Measurements from ENCODE around the gene IFI30. TPM values are rescaled to one million over a fixed set of nuclear protein-coding genes. Genes with fewer than 3 reads are reported as not detected.

Gene IFI30
- total RNA-seq, 1 experiment from 2014 or later, result 20.2 TPM

- no peak overlapping the region for H3K4me3 Mint-ChIP-seq
- ChIA-PET POLR2A (interaction anchor here (0.7 kb wide), 1 partner anchor 400 kb away, joined by 5 read pairs; no protein-coding TSS in a partner anchor), CTCF (interaction anchor here (1.3 kb wide), 2 partner anchors 73 to 99 kb away, joined by 3 to 4 read pairs; no protein-coding TSS in a partner anchor)
- no peak for ATAC-seq
- H3K4me1 Mint-ChIP-seq, result no peaks in the 10 kb centered on the region
- no peak for TF ChIP-seq ZNF281 (CRISPR knock-in tag; IDR thresholded peaks at IDR 0.05)
- TF ChIP-seq, protein P1, sequence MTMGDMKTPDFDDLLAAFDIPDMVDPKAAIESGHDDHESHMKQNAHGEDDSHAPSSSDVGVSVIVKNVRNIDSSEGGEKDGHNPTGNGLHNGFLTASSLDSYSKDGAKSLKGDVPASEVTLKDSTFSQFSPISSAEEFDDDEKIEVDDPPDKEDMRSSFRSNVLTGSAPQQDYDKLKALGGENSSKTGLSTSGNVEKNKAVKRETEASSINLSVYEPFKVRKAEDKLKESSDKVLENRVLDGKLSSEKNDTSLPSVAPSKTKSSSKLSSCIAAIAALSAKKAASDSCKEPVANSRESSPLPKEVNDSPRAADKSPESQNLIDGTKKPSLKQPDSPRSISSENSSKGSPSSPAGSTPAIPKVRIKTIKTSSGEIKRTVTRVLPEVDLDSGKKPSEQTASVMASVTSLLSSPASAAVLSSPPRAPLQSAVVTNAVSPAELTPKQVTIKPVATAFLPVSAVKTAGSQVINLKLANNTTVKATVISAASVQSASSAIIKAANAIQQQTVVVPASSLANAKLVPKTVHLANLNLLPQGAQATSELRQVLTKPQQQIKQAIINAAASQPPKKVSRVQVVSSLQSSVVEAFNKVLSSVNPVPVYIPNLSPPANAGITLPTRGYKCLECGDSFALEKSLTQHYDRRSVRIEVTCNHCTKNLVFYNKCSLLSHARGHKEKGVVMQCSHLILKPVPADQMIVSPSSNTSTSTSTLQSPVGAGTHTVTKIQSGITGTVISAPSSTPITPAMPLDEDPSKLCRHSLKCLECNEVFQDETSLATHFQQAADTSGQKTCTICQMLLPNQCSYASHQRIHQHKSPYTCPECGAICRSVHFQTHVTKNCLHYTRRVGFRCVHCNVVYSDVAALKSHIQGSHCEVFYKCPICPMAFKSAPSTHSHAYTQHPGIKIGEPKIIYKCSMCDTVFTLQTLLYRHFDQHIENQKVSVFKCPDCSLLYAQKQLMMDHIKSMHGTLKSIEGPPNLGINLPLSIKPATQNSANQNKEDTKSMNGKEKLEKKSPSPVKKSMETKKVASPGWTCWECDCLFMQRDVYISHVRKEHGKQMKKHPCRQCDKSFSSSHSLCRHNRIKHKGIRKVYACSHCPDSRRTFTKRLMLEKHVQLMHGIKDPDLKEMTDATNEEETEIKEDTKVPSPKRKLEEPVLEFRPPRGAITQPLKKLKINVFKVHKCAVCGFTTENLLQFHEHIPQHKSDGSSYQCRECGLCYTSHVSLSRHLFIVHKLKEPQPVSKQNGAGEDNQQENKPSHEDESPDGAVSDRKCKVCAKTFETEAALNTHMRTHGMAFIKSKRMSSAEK (CRISPR knock-in tag; IDR thresholded peaks at IDR 0.05; ENCODE audit: borderline replicate concordance), result no peak
- TF ChIP-seq, protein P2, sequence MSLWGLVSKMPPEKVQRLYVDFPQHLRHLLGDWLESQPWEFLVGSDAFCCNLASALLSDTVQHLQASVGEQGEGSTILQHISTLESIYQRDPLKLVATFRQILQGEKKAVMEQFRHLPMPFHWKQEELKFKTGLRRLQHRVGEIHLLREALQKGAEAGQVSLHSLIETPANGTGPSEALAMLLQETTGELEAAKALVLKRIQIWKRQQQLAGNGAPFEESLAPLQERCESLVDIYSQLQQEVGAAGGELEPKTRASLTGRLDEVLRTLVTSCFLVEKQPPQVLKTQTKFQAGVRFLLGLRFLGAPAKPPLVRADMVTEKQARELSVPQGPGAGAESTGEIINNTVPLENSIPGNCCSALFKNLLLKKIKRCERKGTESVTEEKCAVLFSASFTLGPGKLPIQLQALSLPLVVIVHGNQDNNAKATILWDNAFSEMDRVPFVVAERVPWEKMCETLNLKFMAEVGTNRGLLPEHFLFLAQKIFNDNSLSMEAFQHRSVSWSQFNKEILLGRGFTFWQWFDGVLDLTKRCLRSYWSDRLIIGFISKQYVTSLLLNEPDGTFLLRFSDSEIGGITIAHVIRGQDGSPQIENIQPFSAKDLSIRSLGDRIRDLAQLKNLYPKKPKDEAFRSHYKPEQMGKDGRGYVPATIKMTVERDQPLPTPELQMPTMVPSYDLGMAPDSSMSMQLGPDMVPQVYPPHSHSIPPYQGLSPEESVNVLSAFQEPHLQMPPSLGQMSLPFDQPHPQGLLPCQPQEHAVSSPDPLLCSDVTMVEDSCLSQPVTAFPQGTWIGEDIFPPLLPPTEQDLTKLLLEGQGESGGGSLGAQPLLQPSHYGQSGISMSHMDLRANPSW (CRISPR knock-in tag; conservative IDR thresholded peaks at IDR 0.05; ENCODE audit: low read depth), result no peak
- no peak for TF ChIP-seq ZNF121 (CRISPR knock-in tag; IDR thresholded peaks at IDR 0.05)
- TF ChIP-seq IRF1 (CRISPR knock-in tag; IDR thresholded peaks at IDR 0.05), result no peak
- no peak for TF ChIP-seq PREB (CRISPR knock-in tag; IDR thresholded peaks at IDR 0.05; ENCODE audit: borderline replicate concordance)
- TF ChIP-seq USF2 (CRISPR knock-in tag; IDR thresholded peaks at IDR 0.05), result no peak
- TF ChIP-seq ETV6 (CRISPR knock-in tag; IDR thresholded peaks at IDR 0.05), result no peak
- no peak for TF ChIP-seq ATF2 (CRISPR knock-in tag; IDR thresholded peaks at IDR 0.05; ENCODE audit: borderline replicate concordance, low read depth)
- TF ChIP-seq E2F5 (CRISPR knock-in tag; IDR thresholded peaks at IDR 0.05), result no peak
- TF ChIP-seq OVOL2 (CRISPR knock-in tag; IDR thresholded peaks at IDR 0.05; ENCODE audit: borderline replicate concordance), result no peak
- no peak for TF ChIP-seq ZSCAN18 (CRISPR knock-in tag; IDR thresholded peaks at IDR 0.05)
- no peak for TF ChIP-seq RORB (CRISPR knock-in tag; IDR thresholded peaks at IDR 0.05)
- H3K27me3 Mint-ChIP-seq (ENCODE audit: low read depth), result peaks cover 6% of the 10 kb centered on the region
- H3K27ac Mint-ChIP-seq, result no peak overlapping the region
- no peaks in the 10 kb centered on the region for H3K9me3 Mint-ChIP-seq
- DNase-seq (ENCODE audit: low spot score), result no peak
- no peaks in the 10 kb centered on the region; the same call in 1 of the 2 replicates for H3K36me3 Mint-ChIP-seq
Observed at GRCh38 chr19:18179957-18180356, 6.3 kb downstream of the IFI30 start.

All from WTC11 (cell line).